AG04450 (cell line): Measurements from ENCODE around the gene NCK1. TPM values are rescaled to one million over a fixed set of nuclear protein-coding genes. Genes with fewer than 3 reads are reported as not detected.

ENCODE experiments used
- CTCF ChIA-PET: fragments of 300-600, 350-600 bp; formaldehyde crosslinking; extraction: SDS; loops from one replicate; lab custom pipeline; 2022; ENCODE audit warnings: antibody characterized with exemption, inconsistent platforms; lab: Charles Lee
- POLR2A ChIA-PET: fragments of 350-600 bp; formaldehyde crosslinking; extraction: SDS; loops from one replicate; lab custom pipeline; 2021; ENCODE audit warnings: antibody characterized with exemption, inconsistent platforms; lab: Yijun Ruan, JAX
- DNase-seq: peaks from one replicate; pipeline ENCODE4 v3.0.0-alpha.2; 2011; ENCODE audit warnings: low read depth, low spot score
- H3K27ac ChIP-seq: one replicate; pipeline ENCODE4 v1.5.1; 2012; ENCODE audit warnings: low read depth, low read length, control low read depth
- H3K27me3 ChIP-seq: one replicate; pipeline ENCODE4 v1.6.0; 2012; ENCODE audit warnings: low read length; ENCODE audit not compliant: control insufficient read depth, insufficient read depth
- H3K4me3 ChIP-seq: 2 replicates; pipeline ENCODE4 v1.5.1; 2011; ENCODE audit warnings: mild to moderate bottlenecking, low read depth, low read length, control low read depth
- H3K9me3 ChIP-seq: 2 replicates; pipeline ENCODE4 v1.5.1; 2012; ENCODE audit warnings: low read length; ENCODE audit not compliant: control insufficient read depth, insufficient read depth
- CTCF ChIP-seq: IDR thresholded peaks from 2 replicates; pipeline ENCODE4 v1.5.1; 2011; ENCODE audit warnings: low read depth, low read length, control low read depth, inconsistent platforms
- polyA plus RNA-seq: library from polyadenylated mRNA; depleted of rRNA; stranded (reverse); fragments of >200 nt; gene quantifications from 2 replicates; pipeline ENCODE4 v1.2.3, GENCODE V29; 2011

The NCK1 gene
- polyA plus RNA-seq, 1 experiment: 67.7 TPM

GRCh38 chr3:136835813-136836510, 26.0 kb upstream of the NCK1 start:
- DNase-seq: no peak
- ChIA-PET CTCF (interaction anchor here (2.0 kb wide), 1 partner anchor 84 kb away, joined by 9 read pairs; the partner anchor contains the start of gene STAG1), POLR2A (no interaction called here)
- no peak for TF ChIP-seq CTCF
- no peak overlapping the region for H3K27ac ChIP-seq
- no peaks in the 10 kb centered on the region for H3K27me3 ChIP-seq
- H3K4me3 ChIP-seq: no peak overlapping the region
- no peaks in the 10 kb centered on the region for H3K9me3 ChIP-seq

- Histone ChIP-seq H3K9me3 (no peaks in the 10 kb centered on the region), H3K27ac (no peak overlapping the region), H3K27me3 (no peaks in the 10 kb centered on the region), H3K4me3 (no peak overlapping the region)
- ChIA-PET CTCF (interaction anchor here (2.0 kb wide), 1 partner anchor 84 kb away, joined by 9 read pairs; the partner anchor contains the start of gene STAG1), POLR2A (no interaction called here)
- DNase-seq: no peak
- no peak for TF ChIP-seq CTCF
Observed at GRCh38 chr3:136836511-136837156, 25.4 kb upstream of the NCK1 start.

GRCh38 chr3:136838641-136839555, 23.1 kb upstream of the NCK1 start:
- CTCF ChIA-PET: interaction anchor here (1.0 to 3.2 kb wide), 3 partner anchors 87 to 193 kb away, joined by 3 to 14 read pairs (median 6); partner anchors contain the start of gene STAG1
- H3K27ac ChIP-seq: no peak overlapping the region
- POLR2A ChIA-PET: interaction anchor here (1.0 kb wide), 1 partner anchor 23 kb away, joined by 4 read pairs; the partner anchor contains the start of gene NCK1
- TF ChIP-seq CTCF: no peak
- H3K4me3 ChIP-seq: no peak overlapping the region
- DNase-seq: no peak
- no peaks in the 10 kb centered on the region for H3K27me3 ChIP-seq
- H3K9me3 ChIP-seq: no peaks in the 10 kb centered on the region

- CTCF ChIA-PET: interaction anchor here (1.0 to 3.2 kb wide), 3 partner anchors 87 to 193 kb away, joined by 3 to 14 read pairs (median 6); partner anchors contain the start of gene STAG1
- Histone ChIP-seq H3K4me3 (no peak overlapping the region), H3K27ac (no peak overlapping the region), H3K27me3 (no peaks in the 10 kb centered on the region), H3K9me3 (no peaks in the 10 kb centered on the region)
- no peak for DNase-seq
- POLR2A ChIA-PET: interaction anchor here (1.0 kb wide), 2 partner anchors 22 kb away, joined by 4 to 7 read pairs; partner anchors contain the start of gene NCK1
- TF ChIP-seq CTCF: no peak
Observed at GRCh38 chr3:136839556-136839931, 22.5 kb upstream of the NCK1 start.
